Activated effector memory CD4-positive, alpha-beta T cell treated with anti-CD3 and anti-CD28 coated beads, Interleukin-2, amount 50 U/mL, for 16 hours (primary cell): Measurements from ENCODE around the gene AUNIP.

Experiments
- DNase-seq: peaks from one replicate; pipeline ENCODE4 v3.0.0-alpha.2; 2020

AUNIP gene

GRCh38 chr1:25787760-25788166 is 71.5 kb downstream of the AUNIP start:
- DNase-seq, result no peak

- no peak for DNase-seq
Measured at GRCh38 chr1:25786887-25787759, 72.1 kb downstream of the AUNIP start.

GRCh38 chr1:25785333-25786067 is 73.8 kb downstream of the AUNIP start:
- no peak for DNase-seq

GRCh38 chr1:25784575-25785051 is 74.6 kb downstream of the AUNIP start:
- no peak for DNase-seq
